ENCODE measurements around the gene KLHL35. TPM values are rescaled to one million over a fixed set of nuclear protein-coding genes. Genes with fewer than 3 reads are reported as not detected.
"Not testable (repeated sequence)": the region's sequence is repeated elsewhere in the genome, so short reads cannot be mapped to it uniquely, and the experiment has no call there.

KLHL35 gene
- total RNA-seq, 1 donor from 2014 or later: 2.9 TPM

GRCh38 chr11:75388386-75389275, 44.4 kb downstream of the KLHL35 start:
- peak; percentile 86 for DNase-seq

DNA sequence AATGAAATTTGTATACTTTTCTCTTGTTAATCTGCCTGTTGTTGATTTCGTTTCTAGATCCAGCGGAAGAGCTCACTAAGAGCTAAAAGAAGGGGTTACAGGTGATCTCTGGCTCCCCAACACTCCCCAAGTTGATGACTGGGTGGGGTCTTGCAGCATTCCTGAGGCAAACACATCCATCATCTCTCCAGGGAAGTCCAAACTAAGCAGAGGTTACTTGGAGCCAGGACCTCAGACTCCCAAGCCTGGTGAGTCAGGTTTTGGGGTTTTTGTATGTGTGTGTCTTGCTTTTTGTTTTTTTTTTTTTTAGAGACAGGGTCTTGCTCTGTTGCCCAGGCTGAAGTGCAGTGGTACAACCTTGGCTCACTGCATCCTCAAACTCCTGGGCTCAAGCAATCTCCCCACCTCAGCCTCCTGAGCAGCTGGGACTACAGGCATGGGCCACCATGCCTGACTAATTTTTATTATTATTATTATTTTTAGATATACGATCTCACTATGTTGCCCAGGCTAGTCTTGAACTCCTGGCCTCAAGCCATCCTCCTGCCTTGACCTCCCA, 45.2 kb downstream of the KLHL35 start:
- DNase-seq: no peak

GRCh38 chr11:75386942-75387630, 45.9 kb downstream of the KLHL35 start:
- no peak for DNase-seq

- peak; percentile 85 for DNase-seq
Observed at GRCh38 chr11:75384438-75385080, 48.4 kb downstream of the KLHL35 start.

- no peak for DNase-seq
Observed at GRCh38 chr11:75383246-75383645, 49.8 kb downstream of the KLHL35 start.

GRCh38 chr11:75380716-75381420, 52.1 kb downstream of the KLHL35 start:
- peak; percentile 72 for DNase-seq

- no peak for DNase-seq
Observed at GRCh38 chr11:75380245-75380644, 52.8 kb downstream of the KLHL35 start.

- not testable (repeated sequence) for DNase-seq
Observed at GRCh38 chr11:75378776-75379175, 54.2 kb downstream of the KLHL35 start.

DNA sequence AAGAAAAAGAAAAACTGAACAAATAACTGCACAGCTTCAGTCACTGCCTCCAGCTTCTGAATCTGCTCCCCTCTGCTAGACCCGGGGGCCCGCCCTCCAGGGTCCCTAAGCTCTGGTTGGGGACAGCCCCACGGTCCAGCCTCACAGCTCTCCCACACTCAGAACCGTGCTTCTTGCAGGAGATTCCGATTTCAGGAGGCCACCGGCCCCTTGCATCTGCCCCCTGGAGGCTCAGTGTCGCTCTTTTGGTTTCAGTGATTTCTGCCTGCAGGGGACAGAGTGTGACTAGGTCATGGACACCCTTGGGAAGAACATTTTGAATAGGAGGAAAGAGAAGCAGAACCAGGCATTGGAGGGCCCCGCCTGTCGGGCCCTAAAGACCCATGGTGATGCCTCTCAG, 56.8 kb downstream of the KLHL35 start:
- DNase-seq: no peak

- DNase-seq: no peak
Observed at GRCh38 chr11:75375626-75376025, 57.4 kb downstream of the KLHL35 start.

- no peak for DNase-seq
Observed at GRCh38 chr11:75374646-75375045, 58.4 kb downstream of the KLHL35 start.

GRCh38 chr11:75373201-75373600, 59.8 kb downstream of the KLHL35 start:
- DNase-seq: no peak

Small RNA genes within 50 kb of the gene (small RNA-seq; reads per million reads assigned to genes)
- gene SNORD15A (ENCODE audit: low replicate concordance): not detected
- 81.4 reads per million, percentile 96 among the genes with 10 or more reads in this experiment for gene SNORD15B (ENCODE audit: low replicate concordance)

Other genes starting within 250 kb of the KLHL35 start
- gene TPBGL, start 192.4 kb downstream of the KLHL35 start, total RNA-seq: 0.51 TPM
- 14.1 TPM for gene ARRB1, start 81.5 kb downstream of the KLHL35 start, total RNA-seq
- 1,332 TPM for gene RPS3, start 33.7 kb downstream of the KLHL35 start, total RNA-seq
- gene GDPD5, start 92.7 kb upstream of the KLHL35 start, total RNA-seq: 7.5 TPM
- 687 TPM for gene SERPINH1, start 129.1 kb upstream of the KLHL35 start, total RNA-seq
- 8.9 TPM for gene MAP6, start 235.8 kb upstream of the KLHL35 start, total RNA-seq

Measured in tongue (tissue), 3 donors.